Activated CD8-positive, alpha-beta memory T cell treated with anti-CD3 and anti-CD28 coated beads for 48 hours (primary cell): ENCODE results near the gene UBR1.
"Not testable (repeated sequence)": the region's sequence is repeated elsewhere in the genome, so short reads cannot be mapped to it uniquely, and the experiment has no call there.

ENCODE experiments used
- DNase-seq, 3 experiments: peaks; one replicate each; pipeline ENCODE4 v3.0.0-alpha.2; 2020; ENCODE audit warnings: low read depth in 2 of 3, low spot score in 2 of 3

Gene UBR1

DNA sequence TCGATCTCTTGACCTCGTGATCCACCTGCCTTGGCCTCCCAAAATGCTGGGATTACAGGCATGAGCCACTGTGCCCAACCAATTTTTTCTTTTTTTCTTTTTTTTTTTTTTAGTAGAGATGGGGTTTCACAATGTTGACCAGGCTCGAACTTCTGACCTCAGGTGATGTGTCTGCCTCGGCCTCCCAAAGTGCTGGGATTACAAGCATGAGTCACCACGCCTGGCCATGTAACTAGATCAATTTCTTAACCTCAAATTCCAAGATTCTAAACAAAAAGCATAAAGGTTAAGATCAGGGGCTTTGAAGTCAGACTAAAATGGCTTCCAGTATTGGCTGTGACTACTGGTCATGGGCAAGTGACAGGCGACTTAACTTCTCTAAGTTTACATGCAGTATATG lies 126.7 kb downstream of the UBR1 start:
- DNase-seq = not testable (repeated sequence)

DNA sequence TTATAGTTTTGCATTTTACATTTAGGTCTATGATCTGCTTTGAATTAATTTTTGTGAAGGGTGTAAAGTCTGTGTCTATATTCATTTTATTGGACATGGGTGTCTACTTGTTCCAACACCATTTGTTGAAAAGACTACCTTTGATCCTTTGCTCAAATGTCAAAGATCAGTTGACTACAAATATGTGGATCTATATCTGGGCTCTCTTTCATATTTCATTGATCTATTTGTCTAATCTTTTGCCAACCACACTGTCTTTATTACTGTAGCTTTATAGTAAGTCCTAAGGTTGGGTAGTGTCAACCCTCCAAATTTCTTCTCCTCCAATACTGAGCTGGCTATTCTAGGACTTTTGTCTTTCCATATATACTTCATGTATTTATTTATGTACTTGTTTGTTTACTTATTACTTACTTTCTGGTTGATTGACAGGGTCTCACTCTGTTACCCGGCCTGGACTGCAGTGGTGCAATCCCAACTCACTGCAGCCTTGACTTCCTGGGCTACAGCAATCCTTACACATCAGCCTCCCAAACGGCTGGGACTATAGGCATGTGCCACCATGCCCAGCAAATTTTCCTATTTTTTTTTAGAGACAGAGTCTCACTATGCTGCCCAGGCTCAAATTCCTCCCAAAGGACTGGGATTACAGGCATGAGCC lies 131.5 kb downstream of the UBR1 start:
- no peak for DNase-seq

DNA sequence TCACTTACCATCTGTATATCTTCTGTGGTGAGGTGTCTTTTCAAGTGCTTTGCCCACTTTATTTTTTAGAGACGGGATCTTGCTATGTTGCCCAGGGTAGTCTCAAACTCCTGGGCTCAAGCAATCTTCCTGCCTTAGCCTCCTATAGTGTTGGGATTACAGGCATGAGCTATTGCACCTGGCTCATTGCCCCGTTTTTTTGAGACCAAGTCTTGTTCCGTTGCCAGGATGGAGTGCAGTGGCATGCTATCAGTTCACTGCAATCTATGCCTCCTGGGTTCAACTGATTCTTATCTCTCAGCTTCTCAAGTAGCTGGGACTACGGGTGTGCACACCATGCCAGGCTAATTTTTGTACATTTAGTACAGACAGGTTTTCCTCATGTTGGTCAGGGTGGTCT lies 132.7 kb downstream of the UBR1 start:
- DNase-seq = no peak

DNA sequence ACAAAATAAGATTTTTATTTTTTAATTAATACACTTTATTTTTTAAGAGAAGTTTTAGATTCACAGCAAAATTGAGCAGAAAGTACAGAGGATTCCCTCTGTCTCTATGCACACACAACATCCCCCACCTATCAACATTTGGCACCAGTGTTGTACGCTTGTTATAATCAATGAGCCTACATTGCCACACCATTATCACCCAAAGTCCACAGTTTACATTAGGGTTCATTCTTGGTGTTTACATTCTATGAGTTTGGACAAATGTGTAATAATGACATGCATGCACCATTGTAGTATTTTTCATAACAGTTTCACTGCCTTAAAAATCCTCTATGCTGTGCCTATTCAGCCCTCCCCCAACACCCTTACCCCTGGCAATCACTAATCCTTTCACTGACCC lies 134.0 kb downstream of the UBR1 start:
- DNase-seq = no peak

DNA sequence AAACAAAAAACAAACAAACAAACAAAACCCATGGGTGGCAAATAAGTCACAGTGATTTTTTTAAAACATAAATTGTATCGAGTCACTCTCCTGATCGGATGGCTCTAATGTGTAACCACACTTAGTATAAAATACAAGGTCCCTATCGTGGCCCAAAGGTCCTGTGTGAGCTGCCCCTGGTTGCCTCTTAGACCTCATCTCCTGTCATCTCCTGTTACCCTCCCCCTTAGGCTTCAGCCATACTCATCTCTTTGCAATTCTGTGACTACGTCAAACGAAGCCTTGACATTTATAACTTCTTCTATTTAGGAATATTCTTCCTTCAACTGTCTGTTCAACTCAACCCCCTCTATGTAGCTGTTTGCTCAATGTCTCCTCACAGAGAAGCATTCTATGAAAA lies 141.4 kb downstream of the UBR1 start:
- DNase-seq = no peak

DNA sequence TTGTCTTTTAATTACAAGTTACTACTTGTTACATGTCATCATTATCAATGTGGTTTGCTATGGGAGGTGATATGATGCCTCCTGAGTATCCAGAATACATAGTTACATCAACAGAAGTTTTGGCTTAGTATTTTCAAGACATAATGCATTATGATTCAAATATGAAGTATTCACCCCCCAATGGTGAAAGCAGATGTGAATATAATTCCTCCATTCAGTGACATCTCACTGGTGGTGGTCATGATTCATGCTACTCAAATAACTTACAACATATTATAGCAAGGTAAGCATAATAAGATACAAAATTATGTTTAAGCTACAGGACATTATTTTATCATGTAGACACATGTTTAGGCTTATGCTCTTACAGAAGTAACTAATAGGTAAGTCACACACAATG lies 150.3 kb downstream of the UBR1 start:
- no peak for DNase-seq

DNA sequence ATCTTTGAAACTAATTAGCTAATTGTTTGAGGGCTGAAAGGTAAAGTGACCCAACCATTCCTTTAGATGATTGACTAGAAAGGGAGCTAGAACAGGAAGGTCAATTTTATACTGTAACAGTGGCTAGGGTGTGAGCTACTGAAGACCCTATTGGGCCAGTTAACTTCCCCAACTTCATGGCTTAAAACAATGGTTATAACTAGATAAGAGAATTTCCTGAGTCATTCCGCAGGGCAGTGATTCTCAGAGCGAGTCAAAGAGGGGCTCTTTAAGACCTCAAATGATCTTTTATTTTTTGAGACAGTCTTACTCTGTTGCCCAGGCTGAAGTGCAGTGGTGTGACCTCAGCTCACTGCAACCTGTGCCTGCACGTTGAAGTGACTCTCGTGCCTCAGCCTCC lies 151.5 kb downstream of the UBR1 start:
- DNase-seq = no peak

DNA sequence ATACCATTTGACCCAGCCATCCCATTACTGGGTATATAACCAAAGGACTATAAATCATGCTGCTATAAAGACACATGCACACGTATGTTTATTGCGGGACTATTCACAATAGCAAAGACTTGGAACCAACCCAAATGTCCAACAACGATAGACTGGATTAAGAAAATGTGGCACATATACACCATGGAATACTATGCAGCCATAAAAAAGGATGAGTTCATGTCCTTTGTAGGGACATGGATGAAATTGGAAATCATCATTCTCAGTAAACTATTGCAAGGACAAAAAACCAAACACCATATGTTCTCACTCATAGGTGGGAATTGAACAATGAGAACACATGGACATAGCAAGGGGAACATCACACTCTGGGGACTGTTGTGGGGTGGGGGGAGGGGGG lies 156.9 kb downstream of the UBR1 start:
- DNase-seq = not testable (repeated sequence)

DNA sequence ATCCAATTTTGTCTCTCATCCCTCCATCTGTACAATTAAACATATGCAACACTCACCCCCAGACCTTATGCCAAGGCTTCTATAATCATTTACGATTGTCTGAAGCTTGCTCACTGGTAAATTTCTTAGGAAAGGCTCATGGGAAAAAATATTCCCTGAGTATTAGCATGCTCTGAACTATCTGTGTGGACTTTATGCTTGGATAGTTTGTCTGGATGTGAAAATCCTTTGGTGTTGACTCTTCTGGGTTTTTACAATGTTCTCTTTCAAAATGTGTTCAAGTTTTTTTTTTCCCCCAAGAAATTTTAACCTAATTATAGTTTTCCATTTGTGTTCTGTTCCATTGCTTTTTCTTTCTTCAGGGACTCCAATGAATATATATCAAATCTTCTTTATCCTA lies 165.3 kb downstream of the UBR1 start:
- no peak for DNase-seq

DNA sequence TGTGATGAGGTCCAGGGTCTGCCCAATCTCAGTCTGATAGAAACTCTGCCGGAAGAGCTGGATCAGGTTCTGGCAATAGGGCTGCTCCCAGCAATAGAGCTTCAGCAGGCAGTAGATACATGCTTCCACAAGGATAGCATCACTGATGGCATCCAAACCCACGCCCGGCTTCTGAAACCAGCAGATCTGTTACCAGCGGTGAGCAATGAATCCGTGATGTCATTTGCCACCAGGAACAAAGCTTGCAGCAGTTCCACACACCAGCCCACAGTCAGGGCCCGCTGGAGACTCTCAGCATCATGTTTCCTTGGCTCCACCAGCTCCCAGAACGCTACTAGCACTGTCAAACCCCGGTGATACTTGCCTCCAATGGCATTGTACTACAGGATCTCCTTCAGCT lies 166.0 kb downstream of the UBR1 start:
- no peak for DNase-seq

DNA sequence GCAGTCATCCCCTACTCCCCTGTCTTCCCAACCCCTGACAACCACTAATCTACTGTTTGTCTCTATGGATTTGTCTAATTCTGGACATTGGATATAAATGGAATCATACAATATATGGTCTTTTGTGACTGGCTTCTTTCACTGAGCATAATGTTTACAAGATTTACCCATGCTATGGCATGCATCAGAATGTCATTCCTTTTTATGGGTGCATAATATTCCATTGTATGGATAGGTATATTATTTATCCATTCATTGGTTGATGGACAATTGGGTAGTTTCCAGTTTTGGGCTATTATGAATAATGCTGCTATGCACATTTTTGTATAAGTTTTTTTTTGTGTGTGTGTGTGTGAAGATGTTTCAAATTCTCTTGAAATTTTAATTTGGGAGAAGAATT lies 168.7 kb downstream of the UBR1 start:
- DNase-seq = no peak

DNA sequence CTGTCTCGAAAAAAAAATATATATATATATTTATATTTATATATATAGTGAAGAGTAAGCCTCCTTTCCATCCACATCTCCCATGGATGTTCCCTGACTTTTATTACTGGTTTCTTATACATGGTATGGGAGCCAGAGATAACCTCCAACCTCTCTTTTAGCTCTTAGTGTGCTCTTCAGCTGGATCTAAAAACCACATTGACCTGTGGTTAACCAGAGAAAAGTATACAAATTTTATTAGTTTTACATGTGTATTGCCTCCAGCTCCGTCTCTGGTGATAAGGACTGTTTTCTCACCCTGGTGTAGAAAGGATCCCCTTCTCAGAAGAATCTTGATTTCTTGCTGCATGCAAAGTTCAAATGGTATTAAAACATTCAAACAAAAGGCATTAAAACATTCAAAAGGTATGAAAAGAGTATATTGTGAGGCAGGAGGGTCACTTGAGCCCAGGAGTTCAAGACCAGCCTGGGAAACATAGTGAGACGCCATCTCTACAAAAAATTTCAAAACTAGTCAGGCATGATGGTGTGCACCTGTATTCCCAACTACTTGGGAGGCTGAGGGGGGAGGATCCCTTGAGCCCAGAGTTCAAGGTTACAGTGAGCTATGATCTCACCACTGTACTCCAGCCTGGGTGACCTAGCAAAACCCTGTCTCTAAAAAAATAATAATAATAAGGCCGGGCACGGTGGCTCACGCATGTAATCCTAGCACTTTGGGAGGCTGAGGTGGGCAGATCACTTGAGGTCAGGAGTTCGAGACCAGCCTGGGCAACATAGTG lies 171.8 kb downstream of the UBR1 start:
- DNase-seq = no peak

DNA sequence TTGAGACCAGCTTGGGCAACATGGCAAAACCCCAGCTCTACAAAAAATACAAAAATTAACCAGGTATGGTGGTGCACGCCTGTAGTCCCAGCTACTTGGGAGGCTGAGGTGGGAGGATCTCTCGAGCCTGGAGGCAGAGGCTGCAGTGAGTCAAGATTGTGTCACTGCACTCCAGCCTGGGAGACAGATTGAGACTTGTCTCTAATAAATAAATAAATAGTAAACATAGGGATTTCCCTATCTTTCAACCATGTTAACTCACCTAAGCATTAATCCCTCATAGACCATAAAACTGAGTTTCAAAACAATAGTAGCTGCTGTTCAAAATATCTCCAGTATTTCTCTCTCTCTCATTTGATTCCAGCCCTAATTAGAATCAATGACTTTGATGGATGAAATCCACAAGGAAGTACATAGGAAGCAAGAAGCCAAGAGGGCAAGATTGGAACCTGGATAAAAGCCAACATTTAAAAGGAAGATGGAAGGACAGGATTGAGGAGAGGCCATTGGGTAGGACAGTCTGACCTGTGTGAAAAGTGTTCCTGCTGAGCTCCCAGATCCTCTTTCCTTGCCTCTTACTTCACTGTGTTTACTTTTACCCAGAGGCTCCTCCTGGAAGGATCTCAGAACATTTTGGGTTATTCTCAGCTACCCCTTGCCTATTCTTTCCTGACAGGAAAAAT lies 172.9 kb downstream of the UBR1 start:
- no peak for DNase-seq

DNA sequence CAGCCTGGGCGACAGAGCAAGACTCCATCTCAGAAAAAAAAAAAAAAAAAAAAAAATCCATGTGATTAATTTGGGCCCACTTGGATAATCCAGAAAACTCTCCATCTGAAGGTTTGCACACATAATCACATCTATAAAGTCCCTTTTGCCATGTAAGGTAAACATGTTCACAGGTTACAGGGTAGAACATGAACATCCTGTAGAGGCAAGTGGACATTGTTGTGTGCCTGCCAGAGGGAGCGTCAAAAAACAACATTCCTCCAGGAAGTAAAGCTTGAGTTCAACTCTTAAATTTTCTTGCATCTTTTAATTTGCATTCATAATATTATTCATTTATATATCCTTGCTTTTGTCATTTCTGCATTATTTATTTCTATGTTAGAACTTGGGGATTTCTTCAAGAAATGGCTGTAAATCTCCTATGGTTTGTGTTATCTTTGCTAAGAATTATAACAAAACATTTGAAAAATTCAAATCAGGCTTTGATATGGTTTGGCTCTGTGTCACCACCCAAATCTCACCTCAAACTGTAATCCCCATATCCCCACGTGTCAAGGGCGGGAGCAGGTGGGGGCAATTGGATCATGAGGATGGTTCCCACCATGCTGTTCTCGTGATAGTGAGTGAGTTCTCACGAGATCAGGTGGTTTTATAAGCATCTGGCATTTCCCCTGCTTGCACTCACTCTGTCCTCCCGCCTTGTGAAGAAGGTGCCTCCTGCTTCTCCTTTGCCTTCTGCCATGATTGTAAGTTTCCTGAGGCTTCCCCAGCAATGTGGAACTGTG lies 173.9 kb downstream of the UBR1 start:
- no peak for DNase-seq

DNA sequence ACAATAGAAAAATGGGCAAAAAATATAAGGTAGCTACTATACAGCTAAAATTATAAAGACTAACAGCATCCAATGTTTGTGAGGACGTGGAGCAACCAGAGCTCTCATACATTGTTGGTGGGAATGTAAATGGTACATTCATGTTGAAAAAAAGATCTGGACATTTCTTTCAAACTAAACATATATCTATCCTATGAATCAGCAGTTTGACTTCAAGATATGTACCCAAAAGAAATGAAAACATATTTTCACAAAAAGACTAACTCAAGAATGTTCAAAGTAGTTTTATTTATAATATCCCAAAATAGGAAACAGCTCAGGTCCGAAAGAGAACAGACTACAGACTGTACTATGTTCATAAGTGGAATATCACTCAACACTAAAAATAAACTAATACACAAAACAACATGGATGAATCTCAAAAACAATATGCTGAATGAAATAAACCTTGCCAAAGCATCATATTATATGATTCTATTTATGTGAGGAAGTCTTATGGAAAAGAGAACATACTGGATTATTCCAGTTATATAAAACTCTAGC lies 176.5 kb downstream of the UBR1 start:
- no peak for DNase-seq

DNA sequence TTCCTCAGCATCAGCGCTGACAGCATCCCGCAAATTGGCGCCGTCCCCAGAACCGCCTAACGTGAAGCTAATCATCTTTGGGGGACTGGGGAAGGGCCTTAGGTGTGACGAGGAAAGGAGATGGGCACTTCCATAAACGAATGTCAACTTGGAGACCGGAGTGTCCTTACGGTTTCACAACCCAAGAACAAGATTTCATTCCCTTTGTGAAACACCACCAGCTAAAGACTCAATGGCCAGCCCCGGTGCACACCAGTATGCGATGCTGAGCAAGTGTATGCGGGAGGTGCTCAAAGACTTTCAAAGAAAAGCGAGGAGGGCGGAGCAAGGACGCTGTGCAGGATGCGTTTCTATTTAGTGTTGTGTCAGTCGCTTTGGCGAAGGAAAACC lies 184.5 kb downstream of the UBR1 start:
- DNase-seq = peak in 2 of 3 experiments; percentile 10 to 32

DNA sequence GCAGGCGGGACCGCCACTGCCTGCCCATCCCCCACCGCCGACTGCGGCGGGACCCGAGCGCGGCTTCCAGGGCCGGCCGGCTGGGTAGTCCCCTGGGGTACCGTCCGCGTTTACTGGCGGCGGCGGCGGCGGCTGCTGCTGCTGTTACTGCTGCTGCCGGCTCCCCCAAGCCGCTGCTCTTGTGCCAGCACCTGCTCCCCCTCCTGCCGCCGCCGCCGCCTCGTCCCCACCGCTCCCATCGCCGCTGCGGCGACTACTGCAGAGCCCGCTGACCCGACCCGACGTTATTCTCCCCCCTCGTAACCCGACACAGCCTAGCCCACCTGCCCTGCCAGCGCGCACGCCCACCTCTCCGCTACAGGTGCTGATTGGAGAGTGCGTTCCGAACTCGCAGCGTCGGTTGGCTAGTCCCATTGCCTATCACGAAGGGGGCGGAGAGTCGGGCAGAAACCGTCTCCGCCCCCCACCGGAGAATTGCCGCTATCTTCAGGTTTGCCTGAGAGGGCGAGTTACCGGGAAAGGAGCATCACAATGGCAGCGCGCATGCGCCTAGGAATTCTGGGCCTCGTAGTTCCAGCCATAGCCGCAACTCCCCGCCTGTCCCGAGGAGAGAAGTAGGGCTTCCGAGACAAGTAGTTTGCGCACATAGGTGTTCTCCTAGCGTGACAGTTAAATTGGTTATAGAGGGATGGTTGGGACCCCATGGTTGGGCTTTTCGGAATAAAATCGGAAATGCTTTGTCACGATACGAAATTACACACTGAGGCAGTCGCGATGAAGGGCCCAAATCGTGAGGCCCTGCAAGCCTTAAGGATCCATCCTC lies 185.1 kb downstream of the UBR1 start, which contains the start of gene TTBK2:
TTBK2 (minus strand) TSS at position 260 of the 823 bp plus-strand sequence. CDS start 42,161 bp downstream, outside the sequence.
- peak; percentile 85 to 92 (median 89) for DNase-seq

DNA sequence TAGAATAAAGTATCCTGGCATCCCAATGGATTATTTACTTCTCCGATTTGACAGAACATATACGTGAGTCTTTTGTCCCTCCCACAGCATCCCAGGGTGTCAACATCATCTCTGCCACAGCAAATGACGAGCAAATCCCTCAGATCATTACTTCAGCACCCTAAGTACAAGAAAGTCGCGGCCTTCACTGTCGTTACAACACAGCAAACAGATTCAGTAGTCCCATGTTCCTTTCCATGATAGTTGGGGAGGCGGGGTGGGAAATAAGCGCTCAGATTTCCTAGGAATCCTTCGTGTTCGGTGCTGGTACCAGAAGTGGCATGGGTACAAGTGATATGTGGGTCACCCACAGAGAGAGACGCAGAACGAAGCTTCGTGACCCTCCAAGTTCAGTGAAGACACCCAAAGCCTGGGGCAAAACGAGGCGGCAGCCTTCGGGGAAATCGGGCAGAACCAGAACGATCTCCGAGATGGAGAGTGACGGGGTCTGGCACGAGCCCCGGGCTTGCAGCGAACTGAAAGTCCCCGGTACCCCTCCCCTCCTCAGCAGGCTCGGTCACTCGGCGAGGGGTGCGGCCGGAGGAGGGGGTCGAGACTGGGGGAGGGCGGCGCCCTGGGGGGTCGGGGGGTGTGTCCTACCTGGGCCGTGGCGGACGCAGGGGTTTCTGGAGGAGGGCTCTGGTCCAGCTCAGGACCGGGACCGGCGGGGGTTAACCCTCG lies 185.9 kb downstream of the UBR1 start:
- peak in 1 of 3 experiments; percentile 14 for DNase-seq

DNA sequence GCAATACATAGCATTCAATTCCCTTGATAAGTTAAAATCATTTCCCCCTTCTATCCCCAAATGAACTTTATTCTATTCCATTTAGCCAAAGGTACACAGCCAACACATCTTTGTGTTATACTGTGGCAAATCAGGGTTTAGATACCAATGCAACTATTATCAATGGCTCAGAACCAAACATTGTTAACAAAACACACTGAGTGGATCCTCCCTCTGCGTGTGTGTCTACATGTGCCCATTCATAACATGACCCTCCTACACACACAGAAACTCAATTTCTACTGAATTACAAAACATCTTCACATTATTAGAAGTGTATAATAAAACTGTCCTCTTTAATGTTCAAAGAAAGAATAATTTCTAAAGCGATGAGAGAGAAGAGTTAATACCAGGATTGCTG lies 186.5 kb downstream of the UBR1 start:
- no peak for DNase-seq

DNA sequence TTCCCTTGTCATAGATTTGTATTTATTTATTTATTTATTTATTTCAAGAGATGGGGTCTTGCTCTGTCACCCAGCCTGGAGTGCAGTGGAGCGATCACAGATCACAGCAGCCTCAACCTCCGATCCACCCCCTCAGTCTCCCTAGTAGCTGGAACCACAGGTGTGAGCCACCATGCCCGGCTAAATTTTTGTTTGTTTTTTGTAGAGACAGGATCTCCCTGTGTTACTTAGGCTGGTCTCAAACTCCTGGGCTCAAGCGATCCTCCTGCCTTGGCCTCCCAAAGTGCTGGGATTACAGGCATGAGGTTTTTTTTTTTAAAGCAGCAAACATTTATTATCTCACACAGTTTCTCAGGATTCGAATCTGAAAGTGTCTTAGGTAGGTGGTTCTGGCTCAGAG lies 187.8 kb downstream of the UBR1 start:
- DNase-seq = no peak
